ENCODE results near the gene GPRC5C.
"Not testable (repeated sequence)": the region's sequence is repeated elsewhere in the genome, so short reads cannot be mapped to it uniquely, and the experiment has no call there.

The GPRC5C gene

GRCh38 chr17:74405311-74405710 lies 26.6 kb upstream of the GPRC5C start:
- H3K9me3 ChIP-seq (ENCODE audit: control insufficient read depth in 1 of 2, low read length in 2 of 2); H3K4me3 ChIP-seq (ENCODE audit: low read depth in 1 of 2, low read length in 2 of 2); H3K9ac ChIP-seq (ENCODE audit: low read depth in 1 of 2, low read length in 2 of 2); H3K4me1 ChIP-seq (ENCODE audit: control insufficient read depth in 1 of 2, insufficient read depth in 2 of 2, low read length in 2 of 2); H3K27ac ChIP-seq (ENCODE audit: low read depth, low read length); H3K27me3 ChIP-seq (ENCODE audit: control insufficient read depth in 1 of 2, insufficient read depth in 2 of 2, low read length in 2 of 2); H3K36me3 ChIP-seq (ENCODE audit: control insufficient read depth in 1 of 2, insufficient read depth in 2 of 2, low read length in 2 of 2): not testable (repeated sequence)

GRCh38 chr17:74407384-74407783 lies 24.5 kb upstream of the GPRC5C start:
- Histone ChIP-seq H3K27ac (ENCODE audit: low read depth, low read length) (no peak overlapping the region), H3K4me1 (ENCODE audit: control insufficient read depth in 1 of 2, insufficient read depth in 2 of 2, low read length in 2 of 2) (no peaks in the 10 kb centered on the region), H3K9ac (ENCODE audit: low read depth in 1 of 2, low read length in 2 of 2) (no peak overlapping the region)

GRCh38 chr17:74408262-74408661 lies 23.6 kb upstream of the GPRC5C start:
- no peaks in the 10 kb centered on the region for H3K27me3 ChIP-seq (ENCODE audit: control insufficient read depth in 1 of 2, insufficient read depth in 2 of 2, low read length in 2 of 2)
- H3K4me1 ChIP-seq (ENCODE audit: control insufficient read depth in 1 of 2, insufficient read depth in 2 of 2, low read length in 2 of 2), result no peaks in the 10 kb centered on the region
- H3K9ac ChIP-seq (ENCODE audit: low read depth in 1 of 2, low read length in 2 of 2), result no peak overlapping the region
- H3K27ac ChIP-seq (ENCODE audit: low read depth, low read length), result no peak overlapping the region
- H3K4me3 ChIP-seq (ENCODE audit: low read depth in 1 of 2, low read length in 2 of 2), result no peak overlapping the region
- no peaks in the 10 kb centered on the region for H3K36me3 ChIP-seq (ENCODE audit: control insufficient read depth in 1 of 2, insufficient read depth in 2 of 2, low read length in 2 of 2)
- H3K9me3 ChIP-seq (ENCODE audit: control insufficient read depth in 1 of 2, low read length in 2 of 2), result no peaks in the 10 kb centered on the region

More at GRCh38 chr17:74407384-74407783, 24.5 kb upstream of the GPRC5C start:
- no peaks in the 10 kb centered on the region for H3K36me3 ChIP-seq (ENCODE audit: control insufficient read depth in 1 of 2, insufficient read depth in 2 of 2, low read length in 2 of 2)
- no peak overlapping the region for H3K4me3 ChIP-seq (ENCODE audit: low read depth in 1 of 2, low read length in 2 of 2)
- H3K9me3 ChIP-seq (ENCODE audit: control insufficient read depth in 1 of 2, low read length in 2 of 2), result no peaks in the 10 kb centered on the region
- H3K27me3 ChIP-seq (ENCODE audit: control insufficient read depth in 1 of 2, insufficient read depth in 2 of 2, low read length in 2 of 2), result no peaks in the 10 kb centered on the region

GRCh38 chr17:74408815-74409214 lies 23.1 kb upstream of the GPRC5C start:
- no peak overlapping the region for H3K4me3 ChIP-seq (ENCODE audit: low read depth in 1 of 2, low read length in 2 of 2)
- H3K36me3 ChIP-seq (ENCODE audit: control insufficient read depth in 1 of 2, insufficient read depth in 2 of 2, low read length in 2 of 2), result no peaks in the 10 kb centered on the region
- H3K27ac ChIP-seq (ENCODE audit: low read depth, low read length), result no peak overlapping the region
- no peaks in the 10 kb centered on the region for H3K4me1 ChIP-seq (ENCODE audit: control insufficient read depth in 1 of 2, insufficient read depth in 2 of 2, low read length in 2 of 2)
- no peak overlapping the region for H3K9ac ChIP-seq (ENCODE audit: low read depth in 1 of 2, low read length in 2 of 2)
- no peaks in the 10 kb centered on the region for H3K27me3 ChIP-seq (ENCODE audit: control insufficient read depth in 1 of 2, insufficient read depth in 2 of 2, low read length in 2 of 2)
- H3K9me3 ChIP-seq (ENCODE audit: control insufficient read depth in 1 of 2, low read length in 2 of 2), result no peaks in the 10 kb centered on the region

GRCh38 chr17:74410001-74410443 lies 21.9 kb upstream of the GPRC5C start:
- Histone ChIP-seq H3K27ac (ENCODE audit: low read depth, low read length) (no peak overlapping the region), H3K9me3 (ENCODE audit: control insufficient read depth in 1 of 2, low read length in 2 of 2) (no peaks in the 10 kb centered on the region), H3K36me3 (ENCODE audit: control insufficient read depth in 1 of 2, insufficient read depth in 2 of 2, low read length in 2 of 2) (no peaks in the 10 kb centered on the region), H3K4me1 (ENCODE audit: control insufficient read depth in 1 of 2, insufficient read depth in 2 of 2, low read length in 2 of 2) (no peaks in the 10 kb centered on the region), H3K9ac (ENCODE audit: low read depth in 1 of 2, low read length in 2 of 2) (no peak overlapping the region), H3K4me3 (ENCODE audit: low read depth in 1 of 2, low read length in 2 of 2) (no peak overlapping the region), H3K27me3 (ENCODE audit: control insufficient read depth in 1 of 2, insufficient read depth in 2 of 2, low read length in 2 of 2) (no peaks in the 10 kb centered on the region)

GRCh38 chr17:74412581-74412980 lies 19.3 kb upstream of the GPRC5C start:
- Histone ChIP-seq H3K4me1 (ENCODE audit: control insufficient read depth in 1 of 2, insufficient read depth in 2 of 2, low read length in 2 of 2) (peaks cover 4 to 15% of the 10 kb centered on the region in 2 donors), H3K9ac (ENCODE audit: low read depth in 1 of 2, low read length in 2 of 2) (no peak overlapping the region), H3K4me3 (ENCODE audit: low read depth in 1 of 2, low read length in 2 of 2) (no peak overlapping the region), H3K27me3 (ENCODE audit: control insufficient read depth in 1 of 2, insufficient read depth in 2 of 2, low read length in 2 of 2) (no peaks in the 10 kb centered on the region), H3K27ac (ENCODE audit: low read depth, low read length) (no peak overlapping the region), H3K36me3 (ENCODE audit: control insufficient read depth in 1 of 2, insufficient read depth in 2 of 2, low read length in 2 of 2) (no peaks in the 10 kb centered on the region), H3K9me3 (ENCODE audit: control insufficient read depth in 1 of 2, low read length in 2 of 2) (no peaks in the 10 kb centered on the region)

- H3K4me1 ChIP-seq (ENCODE audit: control insufficient read depth in 1 of 2, insufficient read depth in 2 of 2, low read length in 2 of 2), result peaks cover 6 to 18% of the 10 kb centered on the region in 2 donors
- no peak overlapping the region for H3K9ac ChIP-seq (ENCODE audit: low read depth in 1 of 2, low read length in 2 of 2)
- no peak overlapping the region for H3K4me3 ChIP-seq (ENCODE audit: low read depth in 1 of 2, low read length in 2 of 2)
- no peaks in the 10 kb centered on the region for H3K27me3 ChIP-seq (ENCODE audit: control insufficient read depth in 1 of 2, insufficient read depth in 2 of 2, low read length in 2 of 2)
- H3K9me3 ChIP-seq (ENCODE audit: control insufficient read depth in 1 of 2, low read length in 2 of 2), result no peaks in the 10 kb centered on the region
- H3K27ac ChIP-seq (ENCODE audit: low read depth, low read length), result no peak overlapping the region
- H3K36me3 ChIP-seq (ENCODE audit: control insufficient read depth in 1 of 2, insufficient read depth in 2 of 2, low read length in 2 of 2), result no peaks in the 10 kb centered on the region
Measured at GRCh38 chr17:74413491-74413890, 18.4 kb upstream of the GPRC5C start.

GRCh38 chr17:74414510-74414909 lies 17.4 kb upstream of the GPRC5C start:
- no peaks in the 10 kb centered on the region for H3K27me3 ChIP-seq (ENCODE audit: control insufficient read depth in 1 of 2, insufficient read depth in 2 of 2, low read length in 2 of 2)
- no peak overlapping the region for H3K27ac ChIP-seq (ENCODE audit: low read depth, low read length)
- no peak overlapping the region for H3K9ac ChIP-seq (ENCODE audit: low read depth in 1 of 2, low read length in 2 of 2)
- no peaks in the 10 kb centered on the region for H3K36me3 ChIP-seq (ENCODE audit: control insufficient read depth in 1 of 2, insufficient read depth in 2 of 2, low read length in 2 of 2)
- H3K4me3 ChIP-seq (ENCODE audit: low read depth in 1 of 2, low read length in 2 of 2), result no peak overlapping the region
- peaks cover 6 to 18% of the 10 kb centered on the region in 2 donors for H3K4me1 ChIP-seq (ENCODE audit: control insufficient read depth in 1 of 2, insufficient read depth in 2 of 2, low read length in 2 of 2)
- H3K9me3 ChIP-seq (ENCODE audit: control insufficient read depth in 1 of 2, low read length in 2 of 2), result no peaks in the 10 kb centered on the region

GRCh38 chr17:74415608-74416396 lies 16.1 kb upstream of the GPRC5C start:
- H3K9me3 ChIP-seq (ENCODE audit: control insufficient read depth in 1 of 2, low read length in 2 of 2), result no peaks in the 10 kb centered on the region
- no peaks in the 10 kb centered on the region for H3K36me3 ChIP-seq (ENCODE audit: control insufficient read depth in 1 of 2, insufficient read depth in 2 of 2, low read length in 2 of 2)
- H3K9ac ChIP-seq (ENCODE audit: low read depth in 1 of 2, low read length in 2 of 2), result no peak overlapping the region
- H3K4me3 ChIP-seq (ENCODE audit: low read depth in 1 of 2, low read length in 2 of 2), result no peak overlapping the region
- H3K27me3 ChIP-seq (ENCODE audit: control insufficient read depth in 1 of 2, insufficient read depth in 2 of 2, low read length in 2 of 2), result no peaks in the 10 kb centered on the region
- peaks cover 6 to 18% of the 10 kb centered on the region in 2 donors for H3K4me1 ChIP-seq (ENCODE audit: control insufficient read depth in 1 of 2, insufficient read depth in 2 of 2, low read length in 2 of 2)
- H3K27ac ChIP-seq (ENCODE audit: low read depth, low read length), result no peak overlapping the region

- Histone ChIP-seq H3K9me3 (ENCODE audit: control insufficient read depth in 1 of 2, low read length in 2 of 2) (no peaks in the 10 kb centered on the region), H3K9ac (ENCODE audit: low read depth in 1 of 2, low read length in 2 of 2) (no peak overlapping the region)
Measured at GRCh38 chr17:74417178-74418045, 14.5 kb upstream of the GPRC5C start.

More at GRCh38 chr17:74417178-74418045, 14.5 kb upstream of the GPRC5C start:
- Histone ChIP-seq H3K27me3 (ENCODE audit: control insufficient read depth in 1 of 2, insufficient read depth in 2 of 2, low read length in 2 of 2) (no peaks in the 10 kb centered on the region), H3K36me3 (ENCODE audit: control insufficient read depth in 1 of 2, insufficient read depth in 2 of 2, low read length in 2 of 2) (no peaks in the 10 kb centered on the region), H3K4me3 (ENCODE audit: low read depth in 1 of 2, low read length in 2 of 2) (no peak overlapping the region), H3K27ac (ENCODE audit: low read depth, low read length) (no peak overlapping the region), H3K4me1 (ENCODE audit: control insufficient read depth in 1 of 2, insufficient read depth in 2 of 2, low read length in 2 of 2) (peaks cover 6 to 18% of the 10 kb centered on the region in 2 donors)

All from duodenal mucosa (tissue), 2 donors.